Skeletal muscle tissue (tissue), 4 donors: ENCODE measurements around the gene CFAP97D1. TPM values are rescaled to one million over a fixed set of nuclear protein-coding genes. Genes with fewer than 3 reads are reported as not detected.

Experiments used
- H3K27ac ChIP-seq: one replicate; pipeline ENCODE4 v1.7.0; 2013; ENCODE audit warnings: mild to moderate bottlenecking, low read depth, low read length, inconsistent platforms
- H3K27me3 ChIP-seq, 3 donors: one replicate each; pipeline ENCODE4 v1.7.0; 2013; ENCODE audit warnings: low read length in 3 of 3; ENCODE audit not compliant: control insufficient read depth in 3 of 3, insufficient read depth in 3 of 3
- H3K36me3 ChIP-seq, 3 donors: one replicate each; pipeline ENCODE4 v1.7.0; 2013; ENCODE audit warnings: low read length in 3 of 3; ENCODE audit not compliant: control insufficient read depth in 3 of 3, insufficient read depth in 3 of 3
- H3K4me1 ChIP-seq, 3 donors: one replicate each; pipeline ENCODE4 v1.7.0; 2013; ENCODE audit warnings: low read length in 3 of 3, mild to moderate bottlenecking in 3 of 3; ENCODE audit not compliant: control insufficient read depth in 3 of 3, insufficient read depth in 3 of 3
- H3K4me3 ChIP-seq, 3 donors: one replicate each; pipeline ENCODE4 v1.7.0; 2013; ENCODE audit warnings: low read length in 3 of 3
- H3K9ac ChIP-seq, 3 donors: one replicate each; pipeline ENCODE4 v1.7.0; 2013; ENCODE audit warnings: low read length in 3 of 3, mild to moderate bottlenecking in 3 of 3, moderate library complexity in 2 of 3, low read depth in 1 of 3
- H3K9me3 ChIP-seq, 3 donors: one replicate each; pipeline ENCODE4 v1.7.0; 2013; ENCODE audit warnings: low read length in 3 of 3; ENCODE audit not compliant: control insufficient read depth in 3 of 3
- total RNA-seq: library from RNA; depleted of rRNA; stranded (reverse); fragments of >200 nt; gene quantifications from one replicate; pipeline ENCODE4 v1.2.3, GENCODE V29; 2014
- donor health status: Osteomylitis.

CFAP97D1 gene
- total RNA-seq, 1 donor from 2014 or later = not detected

DNA sequence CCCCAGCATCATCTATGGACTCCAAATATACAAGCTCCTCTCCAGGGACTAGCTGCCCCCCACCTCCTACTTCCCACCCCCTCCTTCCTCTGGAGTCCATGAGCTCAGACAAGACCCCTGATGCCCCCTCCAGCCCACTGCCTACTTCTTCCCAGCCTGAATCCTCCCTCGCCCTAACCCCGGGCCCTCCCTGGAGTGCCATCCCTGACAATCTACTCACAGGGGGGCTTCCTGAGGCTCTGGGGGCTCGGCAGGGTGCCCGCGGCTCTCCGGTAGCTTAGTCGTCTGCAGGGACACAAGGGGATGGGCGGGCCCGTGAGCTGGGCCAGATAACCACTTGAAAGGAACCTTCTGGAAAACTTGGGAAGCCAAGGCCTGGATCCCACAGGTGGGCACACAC lies 37.6 kb downstream of the CFAP97D1 start:
- Histone ChIP-seq H3K27ac (no peak overlapping the region), H3K9ac (no peak overlapping the region), H3K4me1 (no peaks in the 10 kb centered on the region), H3K36me3 (peaks cover 0 to 3% (median 0%) of the 10 kb centered on the region in 3 donors), H3K9me3 (no peaks in the 10 kb centered on the region), H3K4me3 (no peak overlapping the region), H3K27me3 (no peaks in the 10 kb centered on the region)

DNA sequence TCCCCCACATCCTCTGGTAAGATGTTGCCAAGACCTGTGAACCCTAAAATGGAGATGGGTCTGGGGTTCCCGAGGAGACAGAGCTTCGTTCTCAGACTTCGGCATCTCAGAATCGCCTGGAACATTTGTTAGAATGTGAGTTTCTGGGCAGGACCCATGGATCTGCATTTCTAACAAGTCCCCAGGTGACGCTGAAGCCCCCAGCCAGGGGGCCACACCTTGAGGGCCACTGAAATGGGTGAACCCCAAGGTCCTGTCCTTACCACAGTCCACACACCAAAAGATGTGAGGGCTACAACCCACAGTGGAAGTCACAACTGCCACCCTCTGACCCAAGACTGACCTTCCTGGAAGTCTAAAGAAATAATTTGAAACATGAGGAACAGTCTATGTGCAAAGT lies 38.7 kb downstream of the CFAP97D1 start:
- H3K27me3 ChIP-seq = no peaks in the 10 kb centered on the region
- H3K36me3 ChIP-seq = peaks cover 0 to 2% (median 0%) of the 10 kb centered on the region in 3 donors
- no peak overlapping the region for H3K4me3 ChIP-seq
- H3K4me1 ChIP-seq = no peaks in the 10 kb centered on the region
- H3K27ac ChIP-seq = no peak overlapping the region
- H3K9me3 ChIP-seq = no peaks in the 10 kb centered on the region
- H3K9ac ChIP-seq = no peak overlapping the region

DNA sequence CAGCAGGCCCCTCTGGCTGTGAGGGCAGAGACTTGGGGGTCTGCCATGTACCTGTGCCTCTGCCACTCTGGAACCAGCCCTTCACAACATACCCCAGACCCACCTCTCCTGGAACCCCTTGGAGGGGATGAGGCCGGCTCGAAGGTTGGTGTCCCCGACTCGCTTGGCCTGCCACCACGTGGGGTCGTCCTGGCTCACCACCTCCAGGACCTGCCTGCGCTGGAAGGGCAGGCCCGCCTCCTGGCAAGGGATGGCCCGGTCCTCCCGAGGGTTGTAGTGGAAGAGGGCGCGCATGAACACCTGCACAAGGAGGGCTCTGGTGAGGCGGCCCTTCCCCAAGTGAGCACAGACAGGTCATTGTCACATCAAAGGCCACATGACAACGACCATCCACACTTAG lies 40.5 kb downstream of the CFAP97D1 start:
- Histone ChIP-seq H3K27me3 (no peaks in the 10 kb centered on the region), H3K4me1 (no peaks in the 10 kb centered on the region), H3K9ac (no peak overlapping the region), H3K4me3 (no peak overlapping the region), H3K36me3 (peaks cover 0 to 3% (median 0%) of the 10 kb centered on the region in 3 donors), H3K9me3 (no peaks in the 10 kb centered on the region), H3K27ac (no peak overlapping the region)

DNA sequence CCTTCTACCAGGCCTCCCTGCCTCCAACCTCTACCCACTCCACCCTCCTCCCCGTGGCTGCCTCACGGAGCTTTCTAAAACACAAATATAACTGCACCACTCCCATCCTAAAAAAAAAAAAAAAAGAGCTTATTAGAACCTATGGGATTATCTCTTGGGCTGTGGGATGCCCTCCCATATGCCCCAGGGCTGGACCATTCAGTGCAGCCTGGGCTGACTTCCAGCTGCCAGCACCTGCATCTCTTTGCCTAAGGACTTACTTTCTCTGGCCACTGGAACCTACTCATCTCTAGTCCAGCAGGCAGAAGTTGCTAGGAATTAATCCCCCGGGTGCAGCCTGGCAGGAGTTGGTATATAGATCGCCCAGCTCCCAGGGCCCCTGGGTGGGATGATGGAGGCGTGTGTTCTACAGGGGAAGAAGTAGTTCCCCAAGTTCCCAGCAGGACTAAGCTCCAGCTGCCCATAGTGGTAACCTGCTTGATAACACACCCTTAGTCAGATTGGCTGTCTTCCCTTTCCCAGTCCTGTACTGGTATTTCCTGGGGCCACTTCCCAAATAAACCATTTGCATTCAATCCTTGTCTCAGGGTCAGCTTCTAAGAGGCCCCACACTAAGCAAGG lies 42.4 kb downstream of the CFAP97D1 start:
- Histone ChIP-seq H3K36me3 (peaks cover 0 to 3% (median 0%) of the 10 kb centered on the region in 3 donors), H3K27ac (no peak overlapping the region), H3K9me3 (no peaks in the 10 kb centered on the region), H3K9ac (no peak overlapping the region), H3K4me1 (no peaks in the 10 kb centered on the region), H3K27me3 (no peaks in the 10 kb centered on the region), H3K4me3 (no peak overlapping the region)

DNA sequence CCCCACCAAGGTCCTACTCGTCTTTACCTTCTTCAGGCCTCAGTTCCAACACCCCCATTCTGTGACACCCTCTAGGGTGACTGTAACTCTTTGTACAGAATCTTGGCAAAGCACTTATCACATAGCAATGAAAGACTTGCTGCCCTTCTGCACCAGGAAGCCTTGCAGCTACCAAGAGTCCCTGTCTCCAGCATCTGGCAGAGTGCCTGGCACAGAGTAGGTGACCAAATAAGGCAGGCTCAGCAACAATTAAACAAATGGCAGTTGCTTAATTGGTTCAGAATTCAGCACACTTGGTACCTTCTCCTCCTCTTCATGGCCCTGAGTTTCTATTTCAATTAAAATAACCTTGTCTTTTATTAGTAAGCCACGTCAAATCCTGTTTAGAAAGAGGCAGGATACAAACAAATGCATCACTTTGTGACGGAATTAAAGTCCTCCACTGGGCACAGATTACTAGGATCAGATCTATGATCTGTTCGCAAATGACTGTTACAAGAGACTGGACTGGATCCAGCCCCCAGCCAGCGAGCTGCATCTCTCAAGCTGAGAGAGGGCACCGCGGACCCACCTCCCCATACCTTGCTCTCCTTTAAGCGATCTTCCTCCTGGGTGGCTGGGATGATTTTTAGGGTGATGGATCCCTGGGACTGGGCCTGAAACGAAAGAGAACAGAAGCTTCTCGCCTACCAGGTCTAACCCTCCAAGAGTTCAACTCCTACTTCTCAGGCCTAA lies 43.3 kb downstream of the CFAP97D1 start:
- no peak overlapping the region for H3K4me3 ChIP-seq
- peaks cover 0 to 3% (median 0%) of the 10 kb centered on the region in 3 donors for H3K36me3 ChIP-seq
- H3K9me3 ChIP-seq = no peaks in the 10 kb centered on the region
- no peak overlapping the region for H3K9ac ChIP-seq
- no peaks in the 10 kb centered on the region for H3K4me1 ChIP-seq
- no peak overlapping the region for H3K27ac ChIP-seq
- H3K27me3 ChIP-seq = no peaks in the 10 kb centered on the region

DNA sequence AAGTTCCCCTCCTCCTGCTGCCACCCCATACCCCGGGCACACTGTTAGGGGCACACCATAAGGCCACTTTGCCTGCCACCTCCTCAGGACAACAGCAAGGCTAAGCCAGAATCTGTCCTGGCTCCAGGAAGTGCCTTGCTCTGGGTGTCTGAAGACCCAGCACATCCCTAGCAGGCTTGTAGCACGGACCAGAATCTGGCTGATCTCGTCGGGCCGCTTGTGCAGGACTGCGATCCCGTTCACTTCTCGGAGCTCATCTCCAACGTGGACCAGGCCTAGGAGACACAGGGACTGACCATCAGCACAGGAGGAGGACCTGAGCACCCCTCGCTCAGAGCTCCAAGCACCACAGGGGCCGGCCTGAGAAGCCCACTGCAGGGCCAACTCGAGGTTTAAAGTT lies 45.3 kb downstream of the CFAP97D1 start:
- H3K4me3 ChIP-seq = no peak overlapping the region
- H3K9ac ChIP-seq = no peak overlapping the region
- no peaks in the 10 kb centered on the region for H3K4me1 ChIP-seq
- no peaks in the 10 kb centered on the region for H3K9me3 ChIP-seq
- H3K27me3 ChIP-seq = no peaks in the 10 kb centered on the region
- no peak overlapping the region for H3K27ac ChIP-seq
- H3K36me3 ChIP-seq = peaks cover 0 to 3% (median 0%) of the 10 kb centered on the region in 3 donors

DNA sequence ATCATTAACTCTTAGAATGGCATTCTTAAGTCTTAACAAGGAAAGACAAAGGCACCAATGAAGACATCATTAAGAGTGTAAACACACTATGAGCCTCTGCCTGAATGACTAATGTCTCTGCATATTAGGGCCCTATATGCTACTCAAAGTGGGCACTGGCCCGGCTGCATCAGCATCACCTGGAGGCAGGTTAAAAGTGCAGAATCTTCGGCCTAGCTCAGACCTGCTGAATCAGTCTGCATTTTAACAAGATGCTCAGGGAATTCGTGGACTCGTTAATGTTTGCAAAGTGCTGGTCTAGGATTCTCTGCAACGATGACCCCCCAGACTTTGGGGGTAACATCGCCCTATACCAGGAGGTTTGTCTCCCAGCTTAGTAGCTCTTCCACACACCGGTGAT lies 46.0 kb downstream of the CFAP97D1 start:
- H3K9me3 ChIP-seq = no peaks in the 10 kb centered on the region
- H3K4me3 ChIP-seq = no peak overlapping the region
- peaks cover 0 to 2% (median 0%) of the 10 kb centered on the region in 3 donors for H3K36me3 ChIP-seq
- no peaks in the 10 kb centered on the region for H3K27me3 ChIP-seq
- H3K9ac ChIP-seq = no peak overlapping the region
- H3K27ac ChIP-seq = no peak overlapping the region
- no peaks in the 10 kb centered on the region for H3K4me1 ChIP-seq

DNA sequence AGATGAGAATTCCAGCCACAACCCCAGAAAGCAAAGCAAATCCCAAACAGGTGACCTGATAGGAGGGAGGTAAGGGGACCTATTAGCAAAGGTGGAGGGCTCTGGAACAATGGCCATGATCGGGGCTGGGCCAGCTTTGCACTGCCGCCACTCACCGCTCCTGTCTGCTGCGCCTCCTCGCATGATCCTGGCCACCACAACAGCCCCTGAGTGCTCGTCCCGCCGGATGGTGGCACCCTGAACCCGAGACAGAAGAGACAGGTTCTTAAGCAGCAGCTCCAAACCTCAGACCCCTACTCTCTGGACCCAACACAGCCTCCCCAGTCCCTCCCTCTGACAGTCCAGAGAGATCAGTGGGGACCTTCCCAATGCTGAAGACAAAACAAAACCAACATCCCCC lies 47.4 kb downstream of the CFAP97D1 start:
- no peak overlapping the region for H3K4me3 ChIP-seq
- no peaks in the 10 kb centered on the region for H3K9me3 ChIP-seq
- no peak overlapping the region for H3K27ac ChIP-seq
- H3K27me3 ChIP-seq = peaks cover 0 to 2% (median 0%) of the 10 kb centered on the region in 3 donors
- H3K9ac ChIP-seq = no peak overlapping the region
- peaks cover 3 to 4% (median 3%) of the 10 kb centered on the region in 3 donors for H3K4me1 ChIP-seq
- peaks cover 0 to 2% (median 0%) of the 10 kb centered on the region in 3 donors for H3K36me3 ChIP-seq

DNA sequence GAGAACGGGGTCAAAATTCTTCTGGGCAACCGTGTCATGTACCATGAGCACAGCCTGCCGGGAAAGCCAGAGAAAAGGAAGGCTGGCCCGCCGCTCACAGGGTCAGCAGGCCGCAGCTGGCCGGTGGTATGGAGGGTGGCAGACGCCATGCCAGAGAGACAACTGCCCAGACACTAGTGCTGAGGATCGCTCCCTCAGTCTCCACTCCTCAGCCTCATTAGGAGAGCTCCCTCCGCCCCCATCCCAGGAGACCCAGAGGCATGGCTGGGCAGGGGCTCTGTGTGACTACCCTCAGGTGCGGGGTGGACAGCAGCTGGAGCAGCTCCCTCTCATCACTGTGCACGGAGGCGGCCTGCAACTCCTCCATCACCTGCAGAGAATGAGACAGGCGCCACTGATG lies 49.5 kb downstream of the CFAP97D1 start:
- no peak overlapping the region for H3K4me3 ChIP-seq
- H3K36me3 ChIP-seq = peaks cover 0 to 2% (median 0%) of the 10 kb centered on the region in 3 donors
- no peak overlapping the region for H3K9ac ChIP-seq
- peaks cover 9 to 12% (median 10%) of the 10 kb centered on the region in 3 donors for H3K4me1 ChIP-seq
- no peak overlapping the region for H3K27ac ChIP-seq
- H3K9me3 ChIP-seq = no peaks in the 10 kb centered on the region
- peaks cover 0 to 16% (median 0%) of the 10 kb centered on the region in 3 donors for H3K27me3 ChIP-seq

DNA sequence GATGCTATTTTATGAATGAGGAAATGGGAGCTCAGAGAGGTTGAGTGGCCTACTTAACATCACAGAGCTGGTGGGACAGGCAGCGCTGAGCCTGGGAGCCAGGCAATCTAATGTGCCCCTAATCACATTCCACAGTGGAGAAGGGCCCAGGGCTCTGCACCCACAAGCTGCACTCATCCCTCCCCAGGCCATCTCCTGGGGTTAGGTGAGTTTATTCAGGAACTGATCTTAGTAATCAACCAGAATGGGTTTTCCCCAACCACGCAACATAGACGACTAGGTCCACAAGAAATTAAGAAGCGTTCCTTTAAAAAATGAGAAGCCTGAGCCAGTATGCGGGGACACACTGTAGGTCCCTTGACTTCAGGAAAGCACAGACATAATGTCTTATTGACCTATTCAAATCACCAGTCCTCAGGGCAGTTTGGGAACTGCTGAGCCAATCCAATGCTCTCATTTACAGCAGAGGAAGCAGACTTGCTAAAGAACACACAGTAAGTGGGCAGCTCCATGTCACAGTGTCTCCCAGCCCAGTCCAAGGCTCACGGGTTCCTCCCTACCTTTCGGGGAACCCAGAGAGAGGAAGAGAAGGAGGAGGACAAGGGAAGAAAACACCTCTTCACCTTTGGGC lies 50.4 kb downstream of the CFAP97D1 start:
- H3K4me1 ChIP-seq = peaks cover 9 to 12% (median 10%) of the 10 kb centered on the region in 3 donors
- H3K36me3 ChIP-seq = no peaks in the 10 kb centered on the region
- H3K4me3 ChIP-seq = no peak overlapping the region
- no peak overlapping the region for H3K27ac ChIP-seq
- H3K27me3 ChIP-seq = peaks cover 0 to 16% (median 0%) of the 10 kb centered on the region in 3 donors
- H3K9me3 ChIP-seq = no peaks in the 10 kb centered on the region
- no peak overlapping the region for H3K9ac ChIP-seq
